Large intestine (tissue), 3 donors: Measurements from ENCODE around the gene ANGPTL8. TPM values are rescaled to one million over a fixed set of nuclear protein-coding genes. Genes with fewer than 3 reads are reported as not detected.
A peak's percentile ranks its signal among the peaks of the same experiment; 100 is the strongest.

Source experiments
- DNase-seq, 2 donors: peaks; one replicate each; pipeline versions ENCODE4 v3.0.0 to v3.0.0-alpha.2; 2013
- H3K27ac ChIP-seq: one replicate; pipeline ENCODE4 v1.5.1; 2013; ENCODE audit warnings: low read length
- H3K27me3 ChIP-seq: 2 replicates; pipeline ENCODE4 v1.6.1; 2013; ENCODE audit warnings: low read length; ENCODE audit not compliant: control insufficient read depth, insufficient read depth
- H3K36me3 ChIP-seq: 2 replicates; pipeline ENCODE4 v1.6.1; 2013; ENCODE audit warnings: low read length; ENCODE audit not compliant: control insufficient read depth, insufficient read depth
- H3K4me1 ChIP-seq: one replicate; pipeline ENCODE4 v1.6.1; 2013; ENCODE audit warnings: low read length; ENCODE audit not compliant: control insufficient read depth, insufficient read depth
- H3K4me3 ChIP-seq: one replicate; pipeline ENCODE4 v1.5.1; 2013; ENCODE audit warnings: low read length
- H3K9me3 ChIP-seq: one replicate; pipeline ENCODE4 v1.6.1; 2013; ENCODE audit warnings: mild to moderate bottlenecking, low read depth, low read length, moderate library complexity; ENCODE audit not compliant: control insufficient read depth
- whole genome bisulfite sequencing: methylation state at CpG from one replicate; pipeline ENCODE4 v1.1.5; 2013; ENCODE audit warnings: low lambda C conversion rate; ENCODE audit not compliant: insufficient coverage; 5-methylcytosine and 5-hydroxymethylcytosine counted together
- polyA plus RNA-seq: library from polyadenylated mRNA; unstranded; fragments of 120-200 nt; gene quantifications from one replicate; pipeline ENCODE4 v1.2.1, GENCODE V29; 2013

ANGPTL8 gene
- polyA plus RNA-seq, 1 donor, result 0.55 TPM

DNA sequence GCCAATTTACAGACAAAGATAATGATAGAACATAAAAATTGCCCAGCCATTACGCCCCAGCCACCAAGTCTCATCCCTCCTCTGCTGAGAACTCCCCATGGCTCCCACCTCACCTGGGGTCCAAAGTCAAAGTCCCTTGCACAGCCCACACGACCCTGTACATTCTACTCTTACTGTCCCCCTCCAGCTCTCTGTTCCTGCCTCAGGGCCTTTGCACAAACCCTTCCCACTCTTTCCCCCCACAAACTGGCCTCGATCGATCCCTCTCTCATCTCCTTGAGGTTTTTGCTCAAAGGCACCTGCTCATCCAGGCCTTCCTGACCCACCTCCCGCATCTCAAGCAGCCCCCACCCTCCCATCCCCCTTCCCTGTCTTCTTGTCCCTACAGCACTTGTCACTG is 21.6 kb downstream of the ANGPTL8 start:
- H3K27me3 ChIP-seq, result no peaks in the 10 kb centered on the region
- H3K4me1 ChIP-seq, result peaks cover 35% of the 10 kb centered on the region
- DNase-seq, result peak in 1 of 2 donors; percentile 16
- no peaks in the 10 kb centered on the region for H3K9me3 ChIP-seq
- no CpG with 5 or more reads among the region's 5 CpGs for whole genome bisulfite sequencing
- no peaks in the 10 kb centered on the region for H3K36me3 ChIP-seq
- peak overlapping the region; percentile 46 for H3K27ac ChIP-seq
- H3K4me3 ChIP-seq, result peak overlapping the region; percentile 89

- H3K4me3 ChIP-seq, result peak overlapping the region; percentile 89
- peak overlapping the region; percentile 46 for H3K27ac ChIP-seq
- H3K4me1 ChIP-seq, result peaks cover 35% of the 10 kb centered on the region
- no peaks in the 10 kb centered on the region for H3K27me3 ChIP-seq
- no CpG with 5 or more reads among the region's 18 CpGs for WGBS
- H3K9me3 ChIP-seq, result no peaks in the 10 kb centered on the region
- H3K36me3 ChIP-seq, result no peaks in the 10 kb centered on the region
- DNase-seq, result peak in 1 of 2 donors; percentile 44
These were observed 22.1 kb downstream of the ANGPTL8 start for GRCh38 chr19:11261431-11261970.

GRCh38 chr19:11261971-11262839 is 22.8 kb downstream of the ANGPTL8 start, which contains the start of gene DOCK6:
Gene DOCK6 (minus strand): TSS chr19:11262524. CDS start chr19:11262440, 84 bp downstream.
- Histone ChIP-seq H3K4me1 (peaks cover 39% of the 10 kb centered on the region), H3K27ac (peak within 1 kb of the TSS; percentile 46), H3K27me3 (no peaks in the 10 kb centered on the region), H3K9me3 (no peaks in the 10 kb centered on the region), H3K36me3 (no peaks in the 10 kb centered on the region), H3K4me3 (peak within 1 kb of the TSS; percentile 89)
- WGBS, result no CpG with 5 or more reads among the region's 91 CpGs
- DNase-seq, result peak in 1 of 2 donors; percentile 43

GRCh38 chr19:11263726-11264125 is 24.3 kb downstream of the ANGPTL8 start:
- Histone ChIP-seq H3K9me3 (no peaks in the 10 kb centered on the region), H3K36me3 (no peaks in the 10 kb centered on the region), H3K4me3 (no peak overlapping the region), H3K27ac (no peak overlapping the region), H3K27me3 (no peaks in the 10 kb centered on the region), H3K4me1 (peaks cover 39% of the 10 kb centered on the region)
- WGBS, result 88% methylated on average over 1 of the region's 6 CpGs
- DNase-seq, result no peak

GRCh38 chr19:11264452-11265176 is 25.2 kb downstream of the ANGPTL8 start:
- DNase-seq, result peak; percentile 82 to 92
- Histone ChIP-seq H3K27ac (peak overlapping the region; percentile 96), H3K36me3 (no peaks in the 10 kb centered on the region), H3K27me3 (no peaks in the 10 kb centered on the region), H3K4me3 (no peak overlapping the region), H3K9me3 (no peaks in the 10 kb centered on the region), H3K4me1 (peaks cover 39% of the 10 kb centered on the region)
- no CpG with 5 or more reads among the region's 19 CpGs for WGBS

GRCh38 chr19:11265177-11265784 is 25.9 kb downstream of the ANGPTL8 start:
- H3K27me3 ChIP-seq, result no peaks in the 10 kb centered on the region
- no peaks in the 10 kb centered on the region for H3K36me3 ChIP-seq
- peak overlapping the region; percentile 96 for H3K27ac ChIP-seq
- no peak overlapping the region for H3K4me3 ChIP-seq
- DNase-seq, result no peak
- no peaks in the 10 kb centered on the region for H3K9me3 ChIP-seq
- WGBS, result no CpG with 5 or more reads among the region's 6 CpGs
- peaks cover 39% of the 10 kb centered on the region for H3K4me1 ChIP-seq

DNA sequence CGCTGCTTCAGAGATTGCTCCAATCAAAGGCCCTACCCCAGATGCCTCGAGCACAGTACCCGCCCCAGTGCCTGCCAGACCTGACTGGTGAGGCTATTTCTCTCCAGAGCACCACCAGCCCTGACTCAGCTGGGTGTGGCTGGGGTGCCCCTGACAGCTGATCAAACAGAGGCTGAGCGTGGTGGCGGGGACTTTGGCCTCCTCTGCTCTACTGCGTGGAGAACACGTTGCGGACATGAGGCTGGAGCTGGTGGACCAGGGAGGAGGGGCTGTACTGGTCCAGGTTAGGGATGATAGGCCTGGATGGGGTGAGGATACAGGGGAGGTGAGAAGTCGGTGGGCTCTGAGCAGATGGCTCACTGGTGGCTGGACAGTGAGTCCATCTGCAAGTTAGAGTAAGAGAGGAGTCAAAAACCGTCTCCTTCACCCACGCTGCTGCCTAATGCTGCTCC is 26.4 kb downstream of the ANGPTL8 start:
- Histone ChIP-seq H3K27me3 (no peaks in the 10 kb centered on the region), H3K27ac (peak overlapping the region; percentile 96), H3K4me3 (no peak overlapping the region), H3K4me1 (peaks cover 39% of the 10 kb centered on the region), H3K9me3 (no peaks in the 10 kb centered on the region), H3K36me3 (no peaks in the 10 kb centered on the region)
- WGBS, result no CpG with 5 or more reads among the region's 11 CpGs
- DNase-seq, result peak; percentile 97 to 99

GRCh38 chr19:11267316-11268085 is 28.1 kb downstream of the ANGPTL8 start:
- Histone ChIP-seq H3K27me3 (no peaks in the 10 kb centered on the region), H3K4me1 (peaks cover 32% of the 10 kb centered on the region), H3K9me3 (no peaks in the 10 kb centered on the region), H3K27ac (no peak overlapping the region), H3K36me3 (no peaks in the 10 kb centered on the region), H3K4me3 (no peak overlapping the region)
- no peak for DNase-seq
- whole genome bisulfite sequencing, result 100% methylated on average over 3 of the region's 10 CpGs

DNA sequence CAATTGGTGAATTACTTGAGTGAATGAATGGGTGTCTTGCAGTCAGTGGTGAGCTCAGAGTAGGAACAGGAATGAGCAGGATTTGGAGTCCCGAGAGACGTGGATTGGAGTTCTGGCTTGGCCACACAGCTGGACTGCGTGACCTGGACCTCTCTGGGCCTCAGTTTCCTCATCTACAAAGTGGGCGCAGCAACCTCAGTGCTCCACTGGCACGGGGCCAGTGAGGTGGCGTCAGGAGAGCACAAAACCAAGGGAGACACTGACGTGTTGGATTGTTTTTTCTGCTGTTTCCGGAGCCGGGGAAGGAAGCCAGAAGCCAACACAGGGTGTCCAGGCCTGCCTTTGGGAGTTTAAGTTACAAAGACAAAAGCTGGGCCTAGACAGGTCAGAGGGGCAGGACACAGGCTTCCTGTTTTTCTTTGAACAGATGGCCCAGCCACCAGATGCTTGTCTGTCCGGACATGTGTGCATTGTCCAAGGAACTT is 29.4 kb downstream of the ANGPTL8 start:
- Histone ChIP-seq H3K36me3 (no peaks in the 10 kb centered on the region), H3K4me3 (no peak overlapping the region), H3K27me3 (no peaks in the 10 kb centered on the region), H3K27ac (peak overlapping the region; percentile 10), H3K4me1 (peaks cover 26% of the 10 kb centered on the region), H3K9me3 (no peaks in the 10 kb centered on the region)
- WGBS, result no CpG with 5 or more reads among the region's 10 CpGs
- DNase-seq, result peak; percentile 44 to 46
